ENCODE data around the gene HCRT. TPM values are rescaled to one million over a fixed set of nuclear protein-coding genes. Genes with fewer than 3 reads are reported as not detected.
"Not testable (repeated sequence)": the region's sequence is repeated elsewhere in the genome, so short reads cannot be mapped to it uniquely, and the experiment has no call there.

The HCRT gene
- total RNA-seq, 1 donor from 2014 or later, result not detected

GRCh38 chr17:42225646-42226045 lies 40.4 kb upstream of the HCRT start:
- no peak for DNase-seq (ENCODE audit: low read depth)
- FAIRE-seq, result no peak
- TF ChIP-seq CTCF (IDR thresholded peaks at IDR 0.05; ENCODE audit: insufficient read depth, low read length, severe bottlenecking), result no peak
- Histone ChIP-seq H3K27me3 (ENCODE audit: control insufficient read depth, insufficient read depth, low read length) (no peaks in the 10 kb centered on the region), H3K36me3 (ENCODE audit: control insufficient read depth, insufficient read depth, low read length) (peaks cover 2% of the 10 kb centered on the region), H3K4me3 (ENCODE audit: low read depth, low read length) (no peak overlapping the region)

- no peak for FAIRE-seq
- Histone ChIP-seq H3K36me3 (ENCODE audit: control insufficient read depth, insufficient read depth, low read length) (peaks cover 2% of the 10 kb centered on the region), H3K4me3 (ENCODE audit: low read depth, low read length) (no peak overlapping the region), H3K27me3 (ENCODE audit: control insufficient read depth, insufficient read depth, low read length) (no peaks in the 10 kb centered on the region)
- no peak for TF ChIP-seq CTCF (IDR thresholded peaks at IDR 0.05; ENCODE audit: insufficient read depth, low read length, severe bottlenecking)
- DNase-seq (ENCODE audit: low read depth), result no peak
Observed at GRCh38 chr17:42224651-42225050, 39.4 kb upstream of the HCRT start.

- Histone ChIP-seq H3K4me3 (ENCODE audit: low read depth, low read length) (no peak overlapping the region), H3K27me3 (ENCODE audit: control insufficient read depth, insufficient read depth, low read length) (no peaks in the 10 kb centered on the region), H3K36me3 (ENCODE audit: control insufficient read depth, insufficient read depth, low read length) (peaks cover 6% of the 10 kb centered on the region)
- FAIRE-seq (peak; percentile 70), DNase-seq (ENCODE audit: low read depth) (peak; percentile 30)
- peak; percentile 72 for TF ChIP-seq CTCF (IDR thresholded peaks at IDR 0.05; ENCODE audit: insufficient read depth, low read length, severe bottlenecking)
Observed at GRCh38 chr17:42221886-42222745, 36.9 kb upstream of the HCRT start.

- not testable (repeated sequence) for DNase-seq (ENCODE audit: low read depth); H3K36me3 ChIP-seq (ENCODE audit: control insufficient read depth, insufficient read depth, low read length)
Observed at GRCh38 chr17:42219280-42219679, 34.0 kb upstream of the HCRT start.

GRCh38 chr17:42214156-42214555 lies 28.9 kb upstream of the HCRT start:
- H3K36me3 ChIP-seq (ENCODE audit: control insufficient read depth, insufficient read depth, low read length), result peaks cover 12% of the 10 kb centered on the region
- no peak overlapping the region for H3K4me3 ChIP-seq (ENCODE audit: low read depth, low read length)
- no peaks in the 10 kb centered on the region for H3K27me3 ChIP-seq (ENCODE audit: control insufficient read depth, insufficient read depth, low read length)
- no peak for TF ChIP-seq CTCF (IDR thresholded peaks at IDR 0.05; ENCODE audit: insufficient read depth, low read length, severe bottlenecking)
- FAIRE-seq (no peak), DNase-seq (ENCODE audit: low read depth) (no peak)

More at GRCh38 chr17:42219280-42219679, 34.0 kb upstream of the HCRT start:
- FAIRE-seq; H3K4me3 ChIP-seq (ENCODE audit: low read depth, low read length); H3K27me3 ChIP-seq (ENCODE audit: control insufficient read depth, insufficient read depth, low read length): not testable (repeated sequence)

GRCh38 chr17:42212382-42212781 lies 27.1 kb upstream of the HCRT start:
- TF ChIP-seq CTCF (IDR thresholded peaks at IDR 0.05; ENCODE audit: insufficient read depth, low read length, severe bottlenecking), result no peak
- Histone ChIP-seq H3K36me3 (ENCODE audit: control insufficient read depth, insufficient read depth, low read length) (peaks cover 9% of the 10 kb centered on the region), H3K4me3 (ENCODE audit: low read depth, low read length) (no peak overlapping the region), H3K27me3 (ENCODE audit: control insufficient read depth, insufficient read depth, low read length) (no peaks in the 10 kb centered on the region)
- DNase-seq (ENCODE audit: low read depth), result no peak
- no peak for FAIRE-seq

GRCh38 chr17:42211921-42212341 lies 26.7 kb upstream of the HCRT start:
- not testable (repeated sequence) for H3K36me3 ChIP-seq (ENCODE audit: control insufficient read depth, insufficient read depth, low read length); DNase-seq (ENCODE audit: low read depth); H3K27me3 ChIP-seq (ENCODE audit: control insufficient read depth, insufficient read depth, low read length); H3K4me3 ChIP-seq (ENCODE audit: low read depth, low read length)
- FAIRE-seq, result peak; percentile 80
